Adrenal gland (tissue), 12 donors: ENCODE measurements around the gene ACSL6. TPM values are rescaled to one million over a fixed set of nuclear protein-coding genes. Genes with fewer than 3 reads are reported as not detected.

Source experiments
- DNase-seq, 7 donors: peaks; one replicate each; pipeline ENCODE4 v3.0.0-alpha.2; 2019 to 2020
- H3K27ac ChIP-seq, 5 donors: fragments of 200-600 bp; sonication (generic) in 4 of 5; 1 replicate in 3 of 5; 2 replicates in 2 of 5; pipeline versions ENCODE4 v1.5.1 to v1.8.0; 2016 to 2020; ENCODE audit warnings: mild to moderate bottlenecking in 1 of 5
- H3K27me3 ChIP-seq: fragments of 200-600 bp; 2 replicates; pipeline ENCODE4 v1.8.0; 2021
- H3K36me3 ChIP-seq, 2 donors: fragments of 200-600 bp; replicated peaks in 1 of 2; 1 replicate in 1 of 2; 2 replicates in 1 of 2; pipeline versions ENCODE4 v1.5.1 to v1.8.0; 2018 to 2022
- H3K4me1 ChIP-seq, 2 donors: fragments of 200-600 bp; replicated peaks in 1 of 2; 1 replicate in 1 of 2; 2 replicates in 1 of 2; pipeline versions ENCODE4 v1.5.1 to v1.8.0; 2018 to 2021
- H3K4me3 ChIP-seq, 4 donors: fragments of 200-600 bp; sonication (generic) in 3 of 4; one replicate each; pipeline ENCODE4 v1.5.1; 2016 to 2018
- H3K9me3 ChIP-seq, 3 donors: fragments of 200-600 bp; sonication (generic) in 1 of 3; replicated peaks in 1 of 3; 1 replicate in 2 of 3; 2 replicates in 1 of 3; pipeline versions ENCODE4 v1.5.1 to v1.8.0; 2016 to 2021
- CTCF ChIP-seq, 6 experiments: fragments of 450-650 bp in 4 of 6; fragments of 200-600 bp in 2 of 6; sonication (generic) in 1 of 6; IDR thresholded peaks; 1 replicate in 5 of 6; 2 replicates in 1 of 6; pipeline versions ENCODE4 v1.5.1 to v1.8.0; 2016 to 2021; ENCODE audit warnings: antibody characterized with exemption in 6 of 6, mild to moderate bottlenecking in 2 of 6, moderate library complexity in 1 of 6
- POLR2A ChIP-seq, 2 donors: fragments of 450-650 bp; IDR thresholded peaks; one replicate each; pipeline ENCODE4 v1.6.1; 2017; ENCODE audit warnings: antibody characterized with exemption in 2 of 2, mild to moderate bottlenecking in 2 of 2, moderate library complexity in 1 of 2
- WGBS, 4 donors: extraction: QIAGEN DNeasy Blood & Tissue Kit in 2 of 4; methylation state at CpG; one replicate each; pipeline versions ENCODE4 v1.1.5 to v1.1.7; 2013 to 2017; 5-methylcytosine and 5-hydroxymethylcytosine counted together
- intact Hi-C, 2 donors: fragments of 100-400 bp; cut with DNase I; formaldehyde crosslinking; loops; one replicate each; pipeline versions ENCODE4 v1.14.1 to v1.15.0; 2022 to 2023
- polyA plus RNA-seq, 3 donors: library from polyadenylated mRNA; stranded (reverse); fragments of 200-250 nt in 2 of 3; fragments of 350-450 nt in 1 of 3; fragmentation: Illumina TruSeq in 1 of 3; extraction: RNeasy Lipid Tissue Mini Kit (QIAGEN cat#74804) in 1 of 3; gene quantifications; one replicate each; pipeline ENCODE4 v1.2.3, GENCODE V29; 2013 to 2014
- total RNA-seq, 9 donors: library from RNA; depleted of rRNA in 4 of 9; stranded (reverse); fragments of >200 nt in 4 of 9; fragments of 120-200 nt in 1 of 9; fragmentation: NEBNext Ultra II Directional in 1 of 9; extraction: Animal tissue kit (Norgen Biotek cat#: 25700) in 1 of 9; gene quantifications; one replicate each; pipeline versions ENCODE4 v1.1.0 to v1.2.4, GENCODE V29; 2013 to 2023
- donor health status: healthy with polysubstance abuse.
- donor health status: Bipolar disorder and iron deficiency.
- donor health status: DM: yes; HTN: yes; CAD: no.
- donor health status: DM: no; HTN: no; CAD: no.
- donor health status: DM: no; HTN: no; CAD: no.
- donor health status: DM: yes; HTN: yes; CAD: no.

The ACSL6 gene
- total and polyA plus RNA-seq, 12 donors: 2.5 to 14.5 (median 7.2) TPM

- 52 to 94% (median 58%) methylated on average over 2 of the region's 2 CpGs for WGBS, 4 donors
- intact Hi-C loops: no loop called here
- TF ChIP-seq CTCF (IDR thresholded peaks at IDR 0.05) (no peak), POLR2A (IDR thresholded peaks at IDR 0.05) (no peak)
- Histone ChIP-seq H3K27ac (peak overlapping the region in 1 of 5 donors; percentile 34), H3K9me3 (no peaks in the 10 kb centered on the region), H3K4me3 (no peak overlapping the region), H3K27me3 (no peaks in the 10 kb centered on the region), H3K4me1 (no peaks in the 10 kb centered on the region), H3K36me3 (no peaks in the 10 kb centered on the region)
- DNase-seq: peak in 2 of 7 donors; percentile 28 to 64
These were observed 28.1 kb downstream of the ACSL6 start for GRCh38 chr5:131983244-131983771.

GRCh38 chr5:131981516-131981915 is 29.9 kb downstream of the ACSL6 start:
- Histone ChIP-seq H3K4me3 (no peak overlapping the region), H3K36me3 (no peaks in the 10 kb centered on the region), H3K9me3 (no peaks in the 10 kb centered on the region), H3K27me3 (no peaks in the 10 kb centered on the region), H3K4me1 (no peaks in the 10 kb centered on the region), H3K27ac (no peak overlapping the region)
- intact Hi-C loops: no loop called here
- WGBS, 4 donors: 82 to 90% (median 84%) methylated on average over 4 of the region's 4 CpGs
- no peak for DNase-seq
- TF ChIP-seq POLR2A (IDR thresholded peaks at IDR 0.05) (no peak), CTCF (IDR thresholded peaks at IDR 0.05) (no peak)

GRCh38 chr5:131980696-131981095 is 30.8 kb downstream of the ACSL6 start:
- intact Hi-C loops: no loop called here
- no peak overlapping the region for H3K27ac ChIP-seq
- H3K9me3 ChIP-seq: no peaks in the 10 kb centered on the region
- 87 to 95% (median 89%) methylated on average over 4 of the region's 4 CpGs for WGBS, 4 donors
- H3K4me1 ChIP-seq: no peaks in the 10 kb centered on the region
- H3K27me3 ChIP-seq: no peaks in the 10 kb centered on the region
- DNase-seq: no peak
- no peak for TF ChIP-seq POLR2A (IDR thresholded peaks at IDR 0.05)
- no peak for TF ChIP-seq CTCF (IDR thresholded peaks at IDR 0.05)
- no peak overlapping the region for H3K4me3 ChIP-seq
- no peaks in the 10 kb centered on the region for H3K36me3 ChIP-seq

- H3K4me1 ChIP-seq: no peaks in the 10 kb centered on the region
- TF ChIP-seq CTCF (IDR thresholded peaks at IDR 0.05): no peak
- no peak for TF ChIP-seq POLR2A (IDR thresholded peaks at IDR 0.05)
- H3K4me3 ChIP-seq: no peak overlapping the region
- no peaks in the 10 kb centered on the region for H3K36me3 ChIP-seq
- 72 to 86% (median 78%) methylated on average over 4 of the region's 4 CpGs for WGBS, 4 donors
- DNase-seq: no peak
- no peaks in the 10 kb centered on the region for H3K27me3 ChIP-seq
- H3K9me3 ChIP-seq: no peaks in the 10 kb centered on the region
- intact Hi-C loops: no loop called here
- no peak overlapping the region for H3K27ac ChIP-seq
These were observed 31.6 kb downstream of the ACSL6 start for GRCh38 chr5:131979816-131980215.
